Brain microvascular endothelial cell (primary cell): ENCODE results near the gene TYK2.
"Not testable (repeated sequence)": the region's sequence is repeated elsewhere in the genome, so short reads cannot be mapped to it uniquely, and the experiment has no call there.

Experiments
- DNase-seq: peaks from one replicate; pipeline ENCODE4 v3.0.0-alpha.2; 2020
- H3K27ac ChIP-seq: fragments of 250-450 bp; sonication (Bioruptor Pico); 2 replicates; pipeline ENCODE4 v1.5.1; 2020; ENCODE audit warnings: mild to moderate bottlenecking, moderate library complexity
- H3K27me3 ChIP-seq: fragments of 250-450 bp; sonication (Bioruptor Pico); replicated peaks from 2 replicates; pipeline ENCODE4 v1.5.1; 2020; ENCODE audit warnings: mild to moderate bottlenecking
- H3K36me3 ChIP-seq: fragments of 250-450 bp; sonication (Bioruptor Pico); replicated peaks from 2 replicates; pipeline ENCODE4 v1.5.1; 2020; ENCODE audit warnings: mild to moderate bottlenecking
- H3K4me3 ChIP-seq: 2 replicates; pipeline ENCODE4 v1.5.1; 2011; ENCODE audit warnings: low read depth, mild to moderate bottlenecking, control low read depth, low read length, moderate library complexity
- CTCF ChIP-seq: IDR thresholded peaks from 2 replicates; pipeline ENCODE4 v1.5.1; 2011; ENCODE audit warnings: low read depth, mild to moderate bottlenecking, moderate library complexity, low read length, control low read depth, inconsistent platforms; ENCODE audit errors: missing control alignments
- in situ Hi-C: cut with HindIII; loops from 2 replicates; pipeline ENCODE4 v1.10.0; 2017; ENCODE audit warnings: low sequenced_read_pairs, low pct_ligation_motif_present

Gene TYK2

DNA sequence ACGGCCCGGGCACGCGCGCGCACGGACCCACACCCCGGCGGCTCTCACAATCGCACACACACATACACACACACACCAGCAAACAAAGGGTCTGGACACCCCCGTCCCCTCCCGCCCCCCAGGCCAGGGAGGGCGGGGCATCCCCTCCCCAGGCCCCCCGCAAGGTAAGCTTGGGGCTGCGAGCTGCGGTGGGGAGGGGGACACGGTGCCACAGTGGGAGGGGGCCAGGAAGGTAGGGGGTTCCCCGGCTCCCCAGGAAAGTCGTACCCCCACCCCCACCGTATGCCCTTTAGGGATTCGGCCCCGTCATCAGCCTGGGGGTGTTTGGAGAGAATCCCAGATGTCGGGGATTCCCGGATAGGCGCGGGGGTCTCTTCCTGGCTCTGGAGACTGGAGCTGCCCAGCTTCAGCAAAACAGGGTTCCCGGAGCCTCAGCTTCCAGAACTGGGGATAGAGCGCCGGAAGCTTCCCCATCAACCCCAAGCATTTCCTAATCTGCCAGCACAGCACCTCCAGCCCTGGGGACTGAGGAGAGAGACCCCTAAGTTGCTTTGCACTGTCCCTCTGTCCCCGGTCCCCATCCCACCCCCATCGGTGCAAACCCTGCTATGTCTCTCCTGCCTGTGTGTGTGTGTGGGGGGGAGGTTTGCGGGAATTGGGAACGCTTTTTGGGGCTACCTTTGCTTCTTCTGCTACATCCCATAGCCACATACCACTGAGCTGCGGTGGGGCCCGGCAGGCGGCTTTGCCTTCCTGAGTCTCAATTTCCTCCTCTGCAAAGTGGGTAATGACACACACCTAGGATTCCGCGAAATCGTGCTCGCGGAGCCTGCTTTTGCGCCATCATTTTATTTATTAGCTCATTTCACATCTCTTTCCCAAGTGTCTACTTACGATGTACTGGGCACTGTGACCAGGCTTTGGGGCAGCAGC is 24.8 kb upstream of the TYK2 start:
- in situ Hi-C loops, result no loop called here
- H3K36me3 ChIP-seq, result peaks cover 3% of the 10 kb centered on the region
- TF ChIP-seq CTCF, result no peak
- peak overlapping the region; percentile 98 for H3K4me3 ChIP-seq
- H3K27me3 ChIP-seq, result no peaks in the 10 kb centered on the region
- H3K27ac ChIP-seq, result no peak overlapping the region
- DNase-seq, result no peak

GRCh38 chr19:10403137-10404021 is 23.0 kb upstream of the TYK2 start, which contains the start of gene CDC37:
Gene CDC37 (minus strand): TSS chr19:10403542. CDS start chr19:10403479, 63 bp downstream.
- no peak for TF ChIP-seq CTCF
- peak within 1 kb of the TSS; percentile 73 for H3K27ac ChIP-seq
- peaks cover 11% of the 10 kb centered on the region for H3K36me3 ChIP-seq
- no peaks in the 10 kb centered on the region for H3K27me3 ChIP-seq
- in situ Hi-C loops, result no loop called here
- peak; percentile 94 for DNase-seq
- peak within 1 kb of the TSS; percentile 98 for H3K4me3 ChIP-seq

DNA sequence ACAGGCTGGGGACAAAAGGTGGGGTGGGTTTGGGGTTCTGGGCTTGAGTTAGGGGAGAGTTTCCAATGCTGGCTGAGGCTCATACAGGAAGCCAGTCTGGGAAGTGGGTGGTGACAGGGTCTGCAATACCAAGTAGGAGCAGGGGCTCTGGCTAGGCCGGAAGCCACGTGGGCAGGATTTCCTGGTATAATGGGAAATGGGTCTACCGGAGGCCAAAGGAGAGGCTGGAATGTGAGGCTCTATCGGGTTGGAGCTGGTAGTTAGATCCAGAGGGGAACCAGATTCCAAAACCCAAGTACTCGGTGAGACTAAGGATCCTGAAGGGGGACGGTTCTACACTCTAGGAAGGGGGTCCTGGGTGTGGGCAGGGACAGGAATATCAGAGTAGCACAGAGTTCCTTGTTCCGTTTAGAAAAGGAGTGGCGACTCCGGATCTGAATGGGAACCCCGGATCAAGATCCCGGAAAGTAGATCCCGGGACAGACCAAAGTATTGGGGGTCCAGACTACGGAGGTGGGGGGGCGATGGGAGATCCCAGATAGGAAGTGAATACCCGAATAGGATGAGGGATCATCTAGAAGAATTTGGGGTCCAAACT is 22.2 kb upstream of the TYK2 start:
- peak overlapping the region; percentile 73 for H3K27ac ChIP-seq
- DNase-seq, result no peak
- peaks cover 19% of the 10 kb centered on the region for H3K36me3 ChIP-seq
- no peaks in the 10 kb centered on the region for H3K27me3 ChIP-seq
- TF ChIP-seq CTCF, result no peak
- peak overlapping the region; percentile 98 for H3K4me3 ChIP-seq
- in situ Hi-C loops, result no loop called here

GRCh38 chr19:10399878-10400277 is 19.5 kb upstream of the TYK2 start:
- Histone ChIP-seq H3K27me3 (no peaks in the 10 kb centered on the region), H3K27ac (no peak overlapping the region), H3K4me3 (no peak overlapping the region), H3K36me3 (peaks cover 29% of the 10 kb centered on the region)
- DNase-seq, result no peak
- in situ Hi-C loops, result no loop called here
- TF ChIP-seq CTCF, result no peak

GRCh38 chr19:10399340-10399739 is 19.0 kb upstream of the TYK2 start:
- in situ Hi-C loops, H3K27ac ChIP-seq: not testable (repeated sequence)
- peaks cover 34% of the 10 kb centered on the region for H3K36me3 ChIP-seq

GRCh38 chr19:10398819-10399218 is 18.4 kb upstream of the TYK2 start:
- in situ Hi-C loops, result no loop called here
- Histone ChIP-seq H3K27ac (no peak overlapping the region), H3K36me3 (peaks cover 38% of the 10 kb centered on the region), H3K4me3 (no peak overlapping the region), H3K27me3 (no peaks in the 10 kb centered on the region)
- no peak for DNase-seq
- no peak for TF ChIP-seq CTCF

More at GRCh38 chr19:10399340-10399739, 19.0 kb upstream of the TYK2 start:
- not testable (repeated sequence) for H3K27me3 ChIP-seq, H3K4me3 ChIP-seq, DNase-seq
